Measurements from ENCODE around the gene EIF3I.
"Not testable (repeated sequence)": the region's sequence is repeated elsewhere in the genome, so short reads cannot be mapped to it uniquely, and the experiment has no call there.

The EIF3I gene

GRCh38 chr1:32232558-32233304 lies 10.5 kb downstream of the EIF3I start:
- no peak for DNase-seq

- no peak for DNase-seq
These were observed 12.6 kb downstream of the EIF3I start for GRCh38 chr1:32234792-32235191.

- peak in 1 of 14 donors; percentile 23 for DNase-seq
These were observed 17.1 kb downstream of the EIF3I start for GRCh38 chr1:32239337-32239736.

- DNase-seq, result peak in 1 of 14 donors; percentile 8
These were observed 17.6 kb downstream of the EIF3I start for GRCh38 chr1:32239790-32240139.

DNA sequence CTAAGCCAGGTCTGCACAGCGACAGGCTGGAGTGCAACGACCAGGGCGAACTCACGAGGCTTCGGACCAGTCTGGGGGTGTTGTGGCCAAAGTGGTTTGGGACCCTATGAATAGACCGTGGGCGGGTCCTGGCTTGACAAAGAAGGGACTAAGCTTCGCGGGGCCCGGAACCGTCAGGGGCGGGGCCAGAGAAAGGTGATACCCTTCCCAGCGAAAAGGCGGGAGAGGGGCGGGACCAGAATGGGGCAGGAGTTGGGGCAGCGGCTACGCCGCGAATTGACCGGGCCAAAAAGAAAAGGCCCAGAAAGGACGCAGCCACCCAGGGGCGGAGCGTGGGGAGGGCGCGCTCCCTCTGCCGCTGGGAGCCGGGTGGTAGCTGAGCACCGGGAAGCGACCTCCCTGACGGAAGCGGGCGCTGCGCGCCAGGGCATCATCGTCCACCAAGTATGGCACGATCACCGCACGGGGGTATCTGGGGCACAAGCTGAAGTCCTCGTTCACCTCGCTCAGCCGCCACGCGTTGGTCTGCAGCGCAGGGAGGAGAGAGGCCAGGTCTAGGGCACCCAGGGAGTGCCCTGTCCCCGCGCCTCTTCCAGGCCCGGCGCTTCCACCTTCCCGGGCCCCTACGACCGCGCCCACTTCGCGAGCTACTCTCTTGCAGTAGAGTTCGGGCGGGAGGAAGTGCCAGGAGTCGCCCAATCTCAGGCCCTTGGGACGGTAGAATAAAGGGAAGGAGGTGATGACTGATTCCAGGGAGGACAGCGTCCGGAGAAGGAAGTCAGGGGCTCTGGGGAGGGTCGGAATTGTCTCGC lies 18.1 kb downstream of the EIF3I start:
- DNase-seq, result peak in 12 of 14 donors; percentile 12 to 50 (median 36)

GRCh38 chr1:32241001-32241763 lies 19.0 kb downstream of the EIF3I start:
- DNase-seq, result peak in 10 of 14 donors; percentile 5 to 55 (median 43)

GRCh38 chr1:32242341-32242851 lies 20.2 kb downstream of the EIF3I start:
- peak in 9 of 14 donors; percentile 1 to 42 (median 15) for DNase-seq

GRCh38 chr1:32246888-32247273 lies 24.7 kb downstream of the EIF3I start, which contains the start of gene FAM167B:
Gene FAM167B, plus strand, starts transcription at chr1:32247222. Its CDS starts 200 bp downstream, at chr1:32247422.
- DNase-seq, result no peak

- no peak for DNase-seq
These were observed 25.2 kb downstream of the EIF3I start for GRCh38 chr1:32247452-32247851.

GRCh38 chr1:32247983-32248889 lies 26.0 kb downstream of the EIF3I start:
- peak in 4 of 14 donors; percentile 6 to 42 (median 14) for DNase-seq

- no peak for DNase-seq
These were observed 27.8 kb downstream of the EIF3I start for GRCh38 chr1:32249831-32250525.

- no peak for DNase-seq
These were observed 28.9 kb downstream of the EIF3I start, which contains the start of gene LCK for GRCh38 chr1:32250893-32251716. Gene LCK, plus strand, starts transcription at chr1:32251265. Its CDS starts 23,065 bp downstream, at chr1:32274330.

DNA sequence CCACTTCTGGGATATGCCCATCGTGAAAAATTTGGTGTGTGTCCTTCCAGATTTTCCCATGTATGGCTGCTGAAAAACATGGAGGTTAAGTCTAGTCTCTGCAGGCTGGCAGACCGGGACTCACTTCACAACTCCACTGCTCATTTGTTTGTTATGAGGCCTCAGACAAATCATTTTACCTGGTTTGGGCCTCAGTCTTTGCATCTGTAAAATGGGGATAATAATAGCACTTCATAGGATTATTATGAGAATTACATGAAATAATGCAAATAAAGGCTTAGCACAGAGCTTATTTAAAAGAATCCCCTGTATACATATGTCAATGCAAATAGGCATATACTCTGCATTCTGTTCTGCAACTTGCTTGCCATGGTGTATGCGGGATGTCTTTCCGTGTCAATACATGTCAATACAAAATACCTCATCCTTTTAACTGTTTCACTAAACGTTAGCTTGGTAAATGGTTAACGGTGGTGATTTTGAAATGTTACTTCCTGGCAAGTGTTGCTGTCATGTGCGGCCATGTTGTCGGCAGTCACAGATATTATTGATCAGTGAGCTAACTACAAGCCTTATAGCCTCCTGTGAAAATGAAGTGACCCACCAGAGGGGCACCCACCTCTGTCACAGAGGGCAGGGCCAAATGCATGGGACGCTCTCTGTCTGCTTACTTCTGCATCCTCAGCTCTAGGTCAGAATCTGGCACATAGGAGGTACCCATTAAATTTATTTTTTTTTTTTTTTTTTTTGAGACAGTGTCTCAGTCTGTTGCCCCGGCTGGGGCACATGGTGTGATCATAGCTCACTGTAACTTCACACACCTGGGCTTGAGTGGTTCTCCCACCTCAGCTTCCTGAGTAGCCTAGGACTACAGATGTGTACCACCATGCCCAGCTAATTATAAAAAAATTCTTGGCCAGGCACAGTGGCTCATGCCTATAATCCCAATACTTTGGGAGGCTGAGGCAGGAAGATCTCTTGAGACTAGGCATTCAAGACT lies 33.2 kb downstream of the EIF3I start:
- DNase-seq, result no peak

DNA sequence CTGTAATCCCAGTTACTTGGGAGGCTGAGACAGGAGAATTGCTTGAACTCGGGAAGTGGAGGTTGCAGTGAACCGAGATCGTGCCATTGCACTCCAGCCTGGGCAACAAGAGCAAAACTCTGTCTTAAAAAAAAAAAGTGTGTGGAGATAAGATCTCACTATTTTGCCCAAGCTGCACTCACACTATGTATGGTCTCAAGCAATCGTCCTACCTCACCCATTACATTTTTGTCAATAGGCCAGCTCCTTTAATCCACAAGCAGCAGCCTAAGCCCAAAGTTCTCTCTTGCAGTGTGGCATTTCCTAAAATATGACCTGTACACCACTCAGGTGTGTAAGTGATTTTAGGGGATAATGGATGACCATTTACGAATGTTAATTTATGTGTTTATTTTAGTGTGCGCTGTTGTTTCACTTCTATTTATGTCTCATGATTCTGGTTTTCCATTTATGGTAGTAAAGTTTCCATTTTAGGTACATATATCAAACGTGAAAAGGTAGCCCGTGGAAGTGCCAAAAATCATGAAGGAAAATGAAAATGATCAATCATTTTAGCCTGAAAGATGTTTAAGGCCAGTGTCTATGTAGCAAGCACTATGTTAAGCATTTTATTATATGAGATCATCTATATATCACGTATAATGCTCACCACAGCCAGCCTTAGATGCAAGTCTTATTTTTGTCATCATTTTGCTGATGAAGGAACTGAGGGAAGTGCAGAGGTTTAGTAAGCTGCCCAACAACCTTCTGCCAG lies 34.4 kb downstream of the EIF3I start:
- DNase-seq, result no peak

DNA sequence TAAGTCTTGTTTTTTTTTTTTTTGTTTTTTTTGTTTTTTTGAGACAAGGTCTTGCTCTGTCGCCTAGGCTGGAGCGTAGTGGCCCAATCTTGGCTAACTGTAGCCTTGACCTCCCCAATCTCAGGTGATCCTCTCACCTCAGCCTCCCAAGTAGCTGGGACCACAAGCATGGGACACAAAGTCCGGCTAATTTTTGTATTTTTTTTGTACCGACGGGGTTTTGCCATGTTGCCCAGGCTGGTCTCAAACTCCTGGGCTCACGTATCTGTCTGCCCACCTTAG lies 35.0 kb downstream of the EIF3I start:
- no peak for DNase-seq

DNA sequence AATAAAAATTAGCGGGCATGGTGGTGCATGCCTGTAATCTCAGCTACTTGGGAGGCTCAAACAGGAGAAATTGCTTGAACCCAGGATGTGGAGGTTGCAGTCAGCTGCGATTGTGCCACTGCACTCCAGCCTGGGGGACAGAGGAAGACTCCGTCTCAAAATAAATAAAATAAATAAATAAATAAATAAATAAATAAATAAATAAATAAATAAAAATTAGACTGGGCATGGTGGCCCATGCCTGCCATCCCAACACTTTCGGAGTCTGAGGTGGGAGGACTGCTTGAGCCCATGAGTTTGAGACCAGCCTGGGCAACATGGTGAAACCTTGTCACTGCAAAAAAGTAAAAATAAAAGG lies 41.0 kb downstream of the EIF3I start:
- not testable (repeated sequence) for DNase-seq

- DNase-seq, result no peak
These were observed 41.5 kb downstream of the EIF3I start for GRCh38 chr1:32263744-32264143.

DNA sequence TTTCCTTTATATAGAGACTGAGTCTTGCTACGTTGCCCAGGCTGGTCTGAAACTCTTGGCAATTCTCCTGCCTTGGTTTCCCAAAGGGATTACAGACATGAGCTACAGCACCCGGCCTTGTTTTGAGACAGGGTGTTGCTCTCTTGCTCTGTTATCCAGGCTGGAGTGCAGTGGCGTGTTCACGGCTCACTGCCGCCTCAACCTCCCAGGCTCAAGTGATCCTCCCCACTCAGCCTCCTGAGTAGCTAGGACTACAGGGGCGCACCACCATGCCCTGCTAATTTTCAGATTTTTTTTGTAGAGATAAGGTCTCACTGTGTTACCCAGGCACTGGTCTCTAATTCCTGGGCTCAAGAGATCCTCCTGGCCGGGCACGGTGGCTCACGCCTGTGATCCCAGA lies 43.6 kb downstream of the EIF3I start:
- no peak for DNase-seq

Measured in C1 segment of cervical spinal cord (tissue), 14 donors.